HL-60/S4 (cell line): ENCODE measurements around the gene RUFY3.
"Not testable (repeated sequence)": the region's sequence is repeated elsewhere in the genome, so short reads cannot be mapped to it uniquely, and the experiment has no call there.

Source experiments
- in situ Hi-C: fragments of 300-500 bp; cut with MboI; formaldehyde crosslinking; loops from 2 replicates; pipeline ENCODE4 v1.14.3; 2022; ENCODE audit warnings: low sequenced_read_pairs

The RUFY3 gene

DNA sequence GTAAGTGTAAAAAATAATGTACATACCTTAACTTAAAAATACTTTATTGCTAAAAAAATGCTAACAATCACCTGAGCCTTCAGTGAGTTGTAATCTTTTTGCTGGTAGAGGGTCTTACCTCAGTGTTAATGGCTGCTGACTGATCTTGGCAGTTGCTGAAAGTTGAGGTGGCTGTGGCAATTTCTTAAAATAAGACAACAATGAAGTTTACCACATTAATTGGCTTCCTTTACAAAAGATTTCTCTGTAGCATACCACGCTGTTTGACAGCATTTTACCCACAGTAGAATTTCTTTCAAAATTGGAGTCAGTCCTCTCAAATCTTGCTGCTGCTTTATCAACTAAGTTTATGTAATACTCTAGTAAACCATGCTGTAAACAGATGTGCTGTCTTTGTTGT, 47.6 kb downstream of the RUFY3 start:
- in situ Hi-C loops, result not testable (repeated sequence)

DNA sequence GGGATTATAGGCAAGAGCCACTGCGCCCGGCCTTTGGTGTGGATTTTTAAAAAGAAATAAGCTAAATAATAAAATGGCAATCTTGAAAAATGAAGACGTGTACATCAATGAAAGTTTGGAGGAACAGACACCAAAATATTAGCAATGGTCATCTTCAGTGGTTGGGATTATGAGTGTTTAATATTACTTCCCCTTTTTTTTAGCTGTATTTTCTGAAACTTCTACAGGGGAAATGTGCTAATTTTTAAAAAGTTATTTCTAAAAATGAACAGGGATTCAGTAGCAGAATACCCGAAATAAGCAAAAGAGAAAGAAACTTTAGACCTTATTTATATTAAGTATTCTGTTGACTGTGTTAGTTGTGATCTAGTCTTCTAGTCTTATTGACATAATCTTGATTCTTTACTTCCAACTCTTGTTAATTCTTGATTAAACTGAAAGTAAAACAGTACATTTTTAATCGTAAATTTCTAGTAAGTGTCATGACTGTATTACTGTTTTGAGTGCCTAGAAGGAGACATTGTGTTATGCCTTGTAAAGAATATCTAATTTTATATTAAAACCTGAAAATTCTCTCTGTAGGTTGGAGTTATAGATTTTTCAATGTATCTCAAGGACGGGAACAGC, 51.3 kb downstream of the RUFY3 start:
- in situ Hi-C loops, result no loop called here

DNA sequence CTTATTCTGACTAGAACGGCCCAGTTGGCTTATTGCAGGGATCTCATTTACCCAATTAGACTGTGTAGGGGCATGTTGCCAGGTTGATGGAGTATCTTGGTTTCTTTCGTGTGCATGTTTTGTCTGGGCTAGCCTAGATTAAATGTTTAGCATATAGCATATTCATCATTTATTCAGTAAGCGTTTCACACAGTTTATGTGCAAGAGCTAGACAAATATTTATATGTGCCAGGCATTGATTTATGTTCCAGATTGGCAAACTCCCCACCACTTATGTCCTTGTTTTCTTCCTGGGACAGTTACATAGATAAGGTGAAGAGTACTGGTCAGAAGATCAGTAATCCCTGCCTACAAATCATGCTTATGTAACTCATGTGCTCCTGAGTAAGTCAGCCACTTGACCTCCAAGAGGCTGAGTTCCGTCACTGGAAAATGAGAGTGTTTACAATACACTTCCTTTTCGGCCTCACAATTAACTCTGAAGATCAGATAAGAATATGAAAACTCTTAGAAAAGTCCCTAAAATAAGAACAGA, 57.2 kb downstream of the RUFY3 start:
- in situ Hi-C loops, result no loop called here

DNA sequence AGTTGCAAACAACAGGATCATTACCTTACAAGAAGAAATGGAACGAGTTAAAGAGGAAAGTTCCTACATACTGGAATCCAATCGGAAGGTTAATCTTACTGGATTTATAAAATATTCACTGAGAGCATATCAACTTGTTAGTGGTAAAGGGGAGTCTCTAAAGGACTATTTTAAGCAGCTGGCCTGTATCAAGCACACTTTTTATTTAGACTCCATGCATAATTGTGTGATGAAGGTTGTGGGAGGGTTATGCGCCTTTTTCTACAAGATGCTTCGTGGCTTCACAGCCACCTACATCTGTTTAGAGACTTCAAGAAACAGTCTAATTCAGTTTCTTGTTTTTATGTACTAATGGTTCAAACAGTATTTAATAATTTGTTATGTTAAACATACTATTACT, 61.3 kb downstream of the RUFY3 start:
- in situ Hi-C loops, result no loop called here

DNA sequence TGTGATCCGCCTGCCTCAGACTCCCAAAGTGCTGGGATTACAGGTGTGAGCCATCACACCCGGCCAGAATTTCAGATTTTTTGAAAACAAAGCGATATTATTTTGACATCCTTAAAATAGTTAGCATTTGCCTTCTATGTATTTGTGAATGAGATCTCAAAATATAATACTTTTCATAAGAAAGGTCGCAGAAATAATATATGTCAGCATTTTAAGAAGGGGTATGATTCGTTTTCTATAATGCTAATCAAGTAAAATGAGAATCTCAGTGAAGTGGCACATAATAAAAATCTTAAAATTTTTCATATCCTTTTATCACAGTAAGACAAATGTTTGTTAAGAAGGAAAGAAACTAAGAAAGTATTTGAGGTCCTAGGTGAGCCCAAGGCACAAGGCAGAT, 65.7 kb downstream of the RUFY3 start:
- in situ Hi-C loops, result no loop called here

DNA sequence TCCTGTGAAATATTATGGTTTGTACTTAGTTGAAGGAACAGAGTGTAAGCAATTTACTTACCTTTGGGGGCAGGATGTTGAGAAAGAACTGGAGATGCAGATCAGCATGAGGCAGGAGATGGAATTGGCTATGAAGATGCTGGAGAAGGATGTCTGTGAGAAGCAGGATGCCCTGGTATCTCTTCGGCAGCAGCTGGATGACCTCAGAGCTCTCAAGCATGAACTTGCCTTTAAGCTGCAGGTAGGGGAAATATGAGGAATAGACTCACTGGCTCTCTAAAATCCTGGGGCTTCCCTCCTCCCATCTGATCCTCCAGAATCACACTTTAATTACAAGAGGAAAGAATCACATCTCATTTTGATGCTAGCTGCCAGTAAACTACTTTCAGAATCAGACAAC, 67.0 kb downstream of the RUFY3 start:
- in situ Hi-C loops, result no loop called here

DNA sequence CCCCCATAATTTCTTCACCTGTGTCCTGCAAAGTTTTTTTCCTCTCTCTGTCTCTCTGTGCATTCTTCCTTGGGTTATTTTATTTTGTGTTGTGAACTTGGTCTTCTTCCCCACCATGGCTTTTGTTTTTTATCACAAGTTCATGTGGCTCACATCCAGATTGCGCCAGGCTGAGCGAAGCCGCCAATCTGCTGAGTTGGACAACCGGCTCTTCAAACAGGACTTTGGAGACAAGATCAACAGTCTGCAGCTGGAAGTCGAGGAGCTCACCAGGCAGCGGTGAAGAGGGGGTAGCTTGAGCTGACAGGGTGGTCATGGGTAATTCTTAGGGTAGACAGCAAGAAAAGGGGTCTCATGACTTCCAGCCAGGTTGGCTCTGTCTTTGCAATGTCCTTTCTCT, 71.9 kb downstream of the RUFY3 start:
- in situ Hi-C loops, result no loop called here

DNA sequence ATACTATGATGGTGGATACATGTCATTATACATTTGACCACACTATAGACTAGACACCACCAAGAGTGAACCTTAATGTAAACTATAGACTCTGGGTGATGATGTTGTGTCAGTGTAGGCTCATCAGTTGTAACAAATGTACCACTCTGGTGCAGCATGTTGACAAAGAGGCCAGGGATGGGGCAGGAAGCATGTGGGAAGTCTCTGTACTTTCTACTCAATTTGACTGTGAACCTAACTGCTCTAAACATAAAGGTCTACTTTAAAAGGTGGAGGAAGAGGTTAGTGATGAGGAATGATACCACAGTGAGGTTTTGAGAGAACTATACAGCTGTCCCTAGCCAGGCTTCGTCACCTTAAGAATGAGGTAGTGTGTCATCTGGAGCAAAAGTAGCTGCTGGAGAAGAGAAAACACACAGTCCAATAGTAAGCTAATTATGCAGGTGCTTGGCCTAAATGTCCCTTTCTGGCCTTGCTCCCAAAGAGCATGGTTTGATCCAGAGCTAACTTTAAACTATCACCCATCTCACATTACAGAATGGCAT, 79.6 kb downstream of the RUFY3 start:
- in situ Hi-C loops, result no loop called here

DNA sequence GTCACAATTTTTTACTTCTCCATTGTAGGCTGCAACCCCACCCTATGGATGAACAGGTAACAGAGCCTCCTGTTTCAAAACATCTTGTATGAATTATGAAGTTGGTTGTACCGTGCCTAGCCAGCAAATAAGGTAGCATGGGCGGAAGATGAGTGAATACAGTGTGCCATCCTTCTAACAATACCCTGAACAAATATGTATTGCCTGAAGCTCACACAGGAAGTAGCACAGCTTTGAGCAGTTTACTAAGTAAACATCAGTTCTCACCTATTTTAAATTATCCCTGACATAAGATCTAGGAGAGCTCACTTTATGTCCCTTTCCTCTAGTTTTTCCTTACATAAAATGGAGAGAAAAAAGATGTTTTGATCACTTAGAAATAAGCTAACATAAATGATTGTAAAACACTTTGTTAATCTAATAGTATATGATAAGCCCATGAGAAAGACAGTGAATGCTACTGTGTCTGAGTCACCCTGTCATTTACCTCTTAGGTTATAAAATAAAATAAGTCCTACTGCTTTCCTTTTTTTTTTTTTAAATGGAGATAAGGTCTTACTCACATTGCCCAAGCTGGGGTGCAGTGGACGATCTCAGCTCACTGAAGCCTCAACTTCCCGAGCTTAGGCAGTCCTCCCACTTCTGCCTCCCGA, 81.3 kb downstream of the RUFY3 start:
- in situ Hi-C loops, result no loop called here

DNA sequence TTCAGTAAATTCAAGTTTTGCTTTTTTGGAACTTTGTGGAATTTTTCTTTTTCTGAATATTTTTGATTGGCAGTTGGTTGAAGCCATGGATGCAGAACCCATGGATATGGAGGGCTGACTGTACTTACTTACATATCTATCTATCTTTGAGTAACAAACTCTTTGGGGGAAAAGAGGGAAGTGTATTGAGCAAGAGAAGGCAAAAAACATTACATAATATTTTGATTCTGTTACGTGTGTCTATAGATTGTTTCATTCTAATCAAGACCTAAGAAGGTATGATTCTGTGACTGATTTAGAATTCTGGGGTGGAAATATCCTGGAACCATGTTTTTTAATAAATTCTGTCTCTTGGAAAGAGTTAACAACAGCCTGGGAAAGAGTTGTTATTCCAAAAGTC, 86.4 kb downstream of the RUFY3 start:
- in situ Hi-C loops, result no loop called here

DNA sequence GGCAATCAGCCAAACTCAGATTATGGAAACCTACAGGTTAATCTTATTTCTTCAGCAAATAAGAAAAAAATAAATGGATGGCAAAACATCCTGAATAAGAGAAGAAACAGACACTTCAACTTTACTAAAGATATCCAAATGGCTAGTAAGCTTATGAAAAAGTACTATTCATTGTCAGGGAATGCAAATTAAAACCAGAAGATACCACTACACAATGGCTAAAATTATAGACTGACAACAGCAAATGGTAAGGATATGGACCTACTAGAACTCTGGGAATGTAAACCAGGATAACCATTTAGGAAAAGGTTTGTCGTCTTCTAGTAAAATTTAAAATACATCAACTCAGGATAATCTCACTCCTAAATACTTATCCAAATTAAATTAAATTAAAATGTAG, 93.6 kb downstream of the RUFY3 start:
- in situ Hi-C loops, result no loop called here

DNA sequence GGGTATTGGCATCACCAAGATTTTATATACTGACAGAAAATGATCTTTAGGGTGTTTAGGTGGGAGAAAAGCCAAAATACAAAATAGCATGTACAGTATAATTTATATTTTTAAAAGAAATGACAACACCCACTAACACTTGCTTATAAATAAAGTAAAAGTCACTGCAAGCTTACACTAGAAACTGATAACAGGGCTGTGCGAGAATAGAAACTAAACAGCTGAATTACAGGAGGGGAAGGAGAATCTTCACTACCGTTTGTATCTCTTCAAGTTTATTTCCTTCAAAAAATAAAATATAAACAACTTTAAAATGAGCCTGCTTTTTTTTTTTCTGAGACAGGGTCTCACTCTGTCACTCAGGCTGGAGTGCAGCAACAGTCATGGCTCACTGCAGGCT, 95.1 kb downstream of the RUFY3 start:
- in situ Hi-C loops, result no loop called here

DNA sequence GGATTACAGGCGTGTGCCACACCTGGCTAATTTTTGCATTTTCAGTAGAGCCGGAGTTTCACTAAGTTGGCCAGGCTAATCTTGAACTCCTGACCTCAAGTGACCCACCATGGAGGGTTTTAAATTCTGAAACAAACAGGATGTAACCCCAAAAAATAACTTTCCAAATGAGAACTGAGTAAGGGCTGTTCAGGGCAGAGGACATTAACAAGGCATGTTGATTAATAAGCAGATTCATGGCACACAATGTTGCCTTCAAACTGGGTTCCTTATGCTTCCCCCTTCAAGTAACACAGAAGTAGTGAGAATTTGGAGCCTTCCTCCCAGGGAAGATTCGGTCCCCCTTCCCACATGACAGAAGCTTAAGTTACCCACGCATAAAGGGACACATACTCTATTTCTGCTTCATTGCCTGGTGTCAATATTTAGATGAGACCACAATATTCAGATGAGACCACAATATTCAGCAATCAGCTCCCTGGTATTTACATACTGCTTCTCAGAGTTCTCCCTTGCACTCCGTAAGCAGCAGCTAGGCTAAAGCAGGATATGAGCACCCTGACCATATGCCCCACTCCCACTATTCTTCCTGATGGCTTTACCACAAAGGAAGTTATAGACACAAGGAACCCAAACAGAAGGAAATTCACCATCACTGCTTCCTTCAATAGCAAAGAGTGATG, 96.5 kb downstream of the RUFY3 start:
- in situ Hi-C loops, result no loop called here

DNA sequence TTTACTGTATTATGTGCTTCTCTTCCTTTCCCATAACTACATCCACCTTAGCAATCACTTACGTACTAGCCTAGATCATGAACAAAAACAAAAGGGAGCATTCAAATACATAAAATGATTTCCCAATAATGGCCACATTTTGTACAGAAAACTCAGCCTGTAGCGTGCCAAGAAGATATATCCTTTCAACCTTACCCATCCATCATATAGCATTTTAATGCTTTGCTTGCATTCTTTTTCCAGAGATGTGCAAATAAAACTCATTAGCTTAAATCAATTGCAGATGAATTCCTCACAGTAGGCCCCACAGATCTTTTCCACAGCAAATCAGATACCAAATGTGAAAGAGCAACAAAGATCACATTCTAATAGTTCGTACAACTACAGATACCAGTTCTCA, 97.2 kb downstream of the RUFY3 start:
- in situ Hi-C loops, result no loop called here

DNA sequence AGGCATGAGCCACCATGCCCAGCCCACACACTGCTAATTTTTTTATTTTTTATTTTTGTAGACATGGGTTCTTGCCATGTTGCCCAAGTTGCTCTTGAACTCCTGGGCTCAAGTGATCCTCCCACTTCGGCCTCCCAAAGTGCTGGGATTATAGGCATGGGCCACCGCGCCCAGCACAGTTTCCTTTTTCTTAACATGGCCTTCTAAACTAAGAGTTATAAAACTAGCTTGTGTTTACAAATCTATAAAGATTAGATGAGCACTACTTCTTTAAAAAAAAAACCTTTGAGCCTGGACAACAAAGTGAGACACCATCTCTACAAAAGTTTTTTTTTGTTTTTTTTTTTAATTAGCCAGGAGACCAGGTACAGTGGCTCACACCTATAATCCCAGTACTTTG, 107.3 kb downstream of the RUFY3 start:
- in situ Hi-C loops, result no loop called here

DNA sequence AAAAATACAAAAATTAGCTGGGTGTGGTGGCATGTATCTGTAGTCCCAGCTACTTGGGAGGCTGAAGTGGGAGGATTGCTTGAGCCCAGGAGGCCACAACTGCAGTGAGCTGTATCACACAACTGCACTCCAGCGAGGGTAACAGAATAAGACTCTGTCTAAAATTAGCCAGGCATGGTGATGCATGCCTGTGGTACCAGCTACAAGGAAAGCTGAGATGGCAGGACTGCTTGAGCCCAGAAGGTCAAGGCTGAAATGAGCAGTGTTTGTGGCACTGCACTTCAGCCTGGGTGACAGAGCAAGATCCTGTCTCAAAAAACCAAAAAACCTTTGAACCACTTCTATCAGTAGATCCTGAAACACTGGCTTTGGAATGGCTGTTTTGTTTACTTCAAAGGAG, 107.7 kb downstream of the RUFY3 start:
- in situ Hi-C loops, result no loop called here

DNA sequence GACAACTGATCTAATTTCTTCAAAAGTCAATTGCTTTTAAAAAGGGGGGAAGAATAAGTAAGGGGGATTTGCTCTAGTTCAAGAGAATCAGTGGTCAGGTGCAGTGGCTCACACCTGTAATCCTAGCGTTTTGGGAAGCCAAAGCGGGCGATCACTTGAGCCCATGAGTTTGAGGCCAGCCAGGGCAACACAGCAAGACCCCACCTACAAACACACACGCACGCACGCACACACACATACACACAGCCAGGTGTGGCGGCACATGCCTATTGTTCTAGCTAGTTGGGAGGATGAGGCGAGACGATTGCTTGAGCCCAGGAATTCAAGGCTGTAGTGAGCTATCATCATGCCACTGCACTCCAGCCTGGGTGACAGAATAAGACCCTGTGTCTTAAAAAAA, 108.3 kb downstream of the RUFY3 start:
- in situ Hi-C loops, result no loop called here

DNA sequence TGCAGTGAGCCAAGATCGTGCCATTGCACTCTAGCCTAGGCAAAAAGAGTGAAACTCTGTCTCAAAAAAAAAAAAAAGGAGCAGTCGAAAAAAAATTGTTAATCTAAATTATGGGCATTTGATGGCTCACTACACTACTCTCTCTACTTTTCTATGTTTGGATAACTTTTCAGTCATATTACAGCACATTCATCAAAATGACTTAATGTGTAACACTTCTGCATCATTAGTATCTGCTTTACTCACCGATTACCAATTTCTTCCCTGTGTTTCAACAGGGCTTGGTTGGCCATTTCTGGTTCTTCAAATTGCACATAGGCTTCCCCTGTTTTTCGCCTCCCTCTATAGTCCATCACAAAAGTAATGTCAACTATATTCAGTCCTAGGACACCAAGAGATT, 109.5 kb downstream of the RUFY3 start:
- in situ Hi-C loops, result no loop called here

DNA sequence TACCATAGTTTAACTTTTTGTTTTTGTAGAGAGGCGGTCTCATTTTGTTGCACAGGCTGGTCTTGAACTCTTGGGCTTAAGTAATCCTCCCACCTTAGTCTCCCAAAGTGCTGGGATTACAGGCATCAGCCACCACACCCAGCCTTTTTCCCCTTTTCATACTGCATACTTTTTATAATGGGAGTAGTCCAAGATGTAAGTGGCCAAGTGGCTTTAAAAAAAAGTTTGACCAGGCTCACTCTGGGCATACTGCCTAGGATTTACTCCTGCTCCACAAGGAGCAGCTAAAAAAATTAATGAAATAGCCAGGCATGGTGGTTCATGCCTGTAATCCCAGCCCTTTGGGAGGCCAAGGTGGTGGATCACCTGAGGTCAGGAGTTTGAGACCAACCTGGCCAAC, 111.9 kb downstream of the RUFY3 start:
- in situ Hi-C loops, result no loop called here

DNA sequence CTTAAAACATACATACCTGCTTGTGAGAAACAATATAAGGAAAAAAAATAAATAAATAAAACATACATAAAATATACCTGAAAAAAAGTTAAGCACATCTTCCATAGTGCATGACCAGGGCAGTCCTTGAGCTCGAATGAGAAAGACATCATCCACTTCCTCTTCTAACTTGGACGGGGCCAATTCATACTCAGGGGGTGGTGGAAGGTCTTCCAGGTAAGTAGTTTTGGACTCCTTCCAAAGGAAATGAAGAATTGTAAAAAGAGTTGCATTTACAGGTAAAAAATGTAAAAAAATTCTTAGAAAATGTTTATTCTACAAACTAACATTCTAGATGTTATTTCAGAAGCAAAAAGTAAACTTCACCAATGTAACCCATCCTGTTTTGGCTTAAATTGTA, 114.3 kb downstream of the RUFY3 start:
- in situ Hi-C loops, result no loop called here

DNA sequence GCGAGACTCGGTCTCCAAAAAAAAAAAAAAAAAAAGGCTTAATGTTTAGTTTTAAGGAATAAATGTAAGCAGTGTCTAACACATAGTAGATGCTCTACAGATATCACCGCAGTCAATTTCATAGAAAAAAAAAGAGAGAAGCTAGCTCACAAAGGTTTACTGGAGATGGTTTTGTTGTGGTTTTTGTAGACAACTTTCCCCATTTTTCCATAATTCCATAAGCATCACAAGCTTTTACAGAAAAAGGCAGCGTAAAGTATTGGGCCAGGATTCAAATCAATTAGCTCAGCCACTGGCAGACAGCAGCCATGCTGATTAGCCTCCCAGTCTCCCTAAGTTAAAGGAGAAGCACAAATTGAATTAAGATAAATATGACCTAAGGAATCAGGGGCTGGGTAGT, 116.4 kb downstream of the RUFY3 start:
- in situ Hi-C loops, result no loop called here
